ENCODE results near the gene KCNMA1.

The KCNMA1 gene

GRCh38 chr10:77253147-77253545 lies 384.5 kb downstream of the KCNMA1 start:
- H3K9ac ChIP-seq (ENCODE audit: low read length) = peak overlapping the region; percentile 13
- peak overlapping the region; percentile 4 to 24 for H3K18ac ChIP-seq (ENCODE audit: low read depth in 1 of 2, low read length in 2 of 2)
- H3K9me3 ChIP-seq (ENCODE audit: control insufficient read depth, low read length) = no peaks in the 10 kb centered on the region
- H4K91ac ChIP-seq (ENCODE audit: low read length) = no peak overlapping the region
- no peak for DNase-seq
- H3K36me3 ChIP-seq (ENCODE audit: control insufficient read depth in 1 of 2, insufficient read depth in 2 of 2, low read depth in 1 of 2, low read length in 2 of 2) = no peaks in the 10 kb centered on the region
- H4K8ac ChIP-seq (ENCODE audit: low read length) = no peak overlapping the region
- peaks cover 1% of the 10 kb centered on the region for H3K79me1 ChIP-seq (replicated peaks; ENCODE audit: low read length, poor library complexity, severe bottlenecking)
- H2BK12ac ChIP-seq (ENCODE audit: low read length in 2 of 2) = no peak overlapping the region
- no peak overlapping the region for H3K14ac ChIP-seq (ENCODE audit: low read length in 2 of 2)
- H2BK15ac ChIP-seq (ENCODE audit: low read depth, poor library complexity, severe bottlenecking) = no peak overlapping the region
- H3K27ac ChIP-seq (ENCODE audit: low read length, poor library complexity, severe bottlenecking) = no peak overlapping the region
- no peaks in the 10 kb centered on the region for H3K27me3 ChIP-seq (ENCODE audit: control insufficient read depth in 1 of 2, insufficient read depth in 1 of 2, low read length in 2 of 2)
- no peak overlapping the region for H3K4me2 ChIP-seq (ENCODE audit: low read length, poor library complexity, severe bottlenecking)
- H3K4me1 ChIP-seq (ENCODE audit: control insufficient read depth, insufficient read depth, low read depth, low read length) = no peaks in the 10 kb centered on the region
- H2BK5ac ChIP-seq (ENCODE audit: low read depth, low read length, poor library complexity, severe bottlenecking) = no peak overlapping the region
- no peak overlapping the region for H3K4ac ChIP-seq (ENCODE audit: low read depth in 1 of 2, low read length in 2 of 2)
- H3K23ac ChIP-seq (ENCODE audit: low read length in 2 of 2) = no peak overlapping the region
- 83% methylated on average over 1 of the region's 1 CpG for WGBS
- no peak overlapping the region for H2BK120ac ChIP-seq (ENCODE audit: low read depth, low read length)
- no peak overlapping the region for H3K4me3 ChIP-seq (ENCODE audit: insufficient read depth in 1 of 2, low read depth in 1 of 2, low read length in 2 of 2)
- no peak overlapping the region for H2AFZ ChIP-seq (ENCODE audit: low read depth, low read length)
- no peak overlapping the region for H2AK5ac ChIP-seq (ENCODE audit: low read length, severe bottlenecking)

DNA sequence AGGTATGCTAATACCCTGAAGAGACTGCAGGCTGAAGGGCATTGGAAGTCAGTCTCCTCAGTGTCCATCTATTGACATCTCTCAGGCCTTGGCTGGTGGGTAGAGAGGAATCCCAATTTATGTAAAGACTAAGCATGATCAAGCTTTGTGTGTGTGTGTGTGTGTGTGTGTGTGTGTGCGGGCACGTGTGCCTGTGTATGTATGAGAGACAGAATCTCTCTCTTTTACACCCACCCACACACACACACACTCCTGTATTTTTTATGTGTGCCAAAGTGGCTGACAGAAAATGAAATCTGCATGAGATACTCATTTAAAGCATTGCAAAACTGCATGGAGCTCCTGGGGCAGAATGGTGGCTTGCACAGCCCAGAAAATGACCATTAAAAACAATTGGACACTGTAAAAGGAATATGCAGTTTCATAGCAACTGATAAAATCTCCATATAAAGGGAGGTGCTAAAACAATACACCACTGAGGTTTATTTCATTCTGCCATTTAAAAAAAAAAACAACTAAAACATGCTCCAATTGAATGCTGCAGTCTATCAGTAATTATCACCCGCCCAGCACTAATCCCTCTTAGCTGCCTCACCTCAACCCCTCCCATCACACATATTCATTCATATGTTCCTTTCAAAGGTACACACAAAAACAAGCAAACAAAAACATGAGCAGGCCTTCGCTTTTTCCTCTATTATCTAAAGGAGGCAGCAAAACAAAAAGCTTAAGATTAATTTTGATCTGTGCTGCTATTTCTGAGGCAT lies 385.0 kb downstream of the KCNMA1 start:
- no peak overlapping the region for H4K91ac ChIP-seq (ENCODE audit: low read length)
- no peaks in the 10 kb centered on the region for H3K27me3 ChIP-seq (ENCODE audit: control insufficient read depth in 1 of 2, insufficient read depth in 1 of 2, low read length in 2 of 2)
- no peaks in the 10 kb centered on the region for H3K36me3 ChIP-seq (ENCODE audit: control insufficient read depth in 1 of 2, insufficient read depth in 2 of 2, low read depth in 1 of 2, low read length in 2 of 2)
- no peak overlapping the region for H2AFZ ChIP-seq (ENCODE audit: low read depth, low read length)
- no peaks in the 10 kb centered on the region for H3K4me1 ChIP-seq (ENCODE audit: control insufficient read depth, insufficient read depth, low read depth, low read length)
- H2BK15ac ChIP-seq (ENCODE audit: low read depth, poor library complexity, severe bottlenecking) = no peak overlapping the region
- H2AK5ac ChIP-seq (ENCODE audit: low read length, severe bottlenecking) = no peak overlapping the region
- no peak overlapping the region for H2BK12ac ChIP-seq (ENCODE audit: low read length in 2 of 2)
- DNase-seq = no peak
- H3K14ac ChIP-seq (ENCODE audit: low read length in 2 of 2) = no peak overlapping the region
- H3K79me1 ChIP-seq (replicated peaks; ENCODE audit: low read length, poor library complexity, severe bottlenecking) = peaks cover 1% of the 10 kb centered on the region
- no peak overlapping the region for H3K27ac ChIP-seq (ENCODE audit: low read length, poor library complexity, severe bottlenecking)
- H3K9ac ChIP-seq (ENCODE audit: low read length) = peak overlapping the region; percentile 13
- no peak overlapping the region for H3K4ac ChIP-seq (ENCODE audit: low read depth in 1 of 2, low read length in 2 of 2)
- H3K4me2 ChIP-seq (ENCODE audit: low read length, poor library complexity, severe bottlenecking) = no peak overlapping the region
- H2BK120ac ChIP-seq (ENCODE audit: low read depth, low read length) = no peak overlapping the region
- no peak overlapping the region for H2BK5ac ChIP-seq (ENCODE audit: low read depth, low read length, poor library complexity, severe bottlenecking)
- no peaks in the 10 kb centered on the region for H3K9me3 ChIP-seq (ENCODE audit: control insufficient read depth, low read length)
- H3K18ac ChIP-seq (ENCODE audit: low read depth in 1 of 2, low read length in 2 of 2) = no peak overlapping the region
- 93% methylated on average over 2 of the region's 4 CpGs for WGBS
- H3K23ac ChIP-seq (ENCODE audit: low read length in 2 of 2) = no peak overlapping the region
- no peak overlapping the region for H3K4me3 ChIP-seq (ENCODE audit: insufficient read depth in 1 of 2, low read depth in 1 of 2, low read length in 2 of 2)
- H4K8ac ChIP-seq (ENCODE audit: low read length) = no peak overlapping the region

DNA sequence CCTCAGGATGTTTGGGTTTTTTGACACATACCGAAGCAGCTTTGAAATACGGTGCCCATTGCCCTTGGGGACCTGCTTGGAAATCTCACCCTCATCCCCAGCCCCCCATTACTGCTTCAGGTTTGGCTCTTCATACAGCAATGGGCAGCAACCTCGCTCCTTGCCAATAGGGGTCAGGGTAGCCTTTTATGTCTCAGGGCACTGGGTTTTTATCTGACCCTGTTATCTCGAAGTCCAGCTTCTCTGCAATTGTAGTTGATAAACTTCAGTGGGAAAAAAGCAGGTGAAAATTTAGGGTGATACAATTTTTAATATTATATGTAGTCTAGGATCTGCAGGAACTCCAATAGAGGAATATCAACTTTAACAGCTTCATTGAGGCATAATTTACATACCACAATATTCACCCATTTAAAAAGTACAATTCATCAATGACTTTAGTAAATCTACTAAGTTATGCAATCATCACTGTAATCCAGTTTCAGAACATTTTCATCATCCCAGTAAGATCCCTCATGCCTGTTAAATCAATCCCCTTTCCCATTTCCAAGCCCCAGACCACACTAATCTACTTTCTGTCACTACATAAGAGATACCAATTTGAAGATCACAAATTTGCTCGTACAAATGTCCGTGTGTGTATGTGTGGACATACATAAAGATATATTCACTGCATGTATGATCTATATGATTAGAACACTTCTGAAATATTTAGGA lies 386.2 kb downstream of the KCNMA1 start:
- H3K4ac ChIP-seq (ENCODE audit: low read depth in 1 of 2, low read length in 2 of 2) = no peak overlapping the region
- H3K4me3 ChIP-seq (ENCODE audit: insufficient read depth in 1 of 2, low read depth in 1 of 2, low read length in 2 of 2) = no peak overlapping the region
- H3K18ac ChIP-seq (ENCODE audit: low read depth in 1 of 2, low read length in 2 of 2) = no peak overlapping the region
- no peak overlapping the region for H2BK5ac ChIP-seq (ENCODE audit: low read depth, low read length, poor library complexity, severe bottlenecking)
- WGBS = 40% methylated on average over 4 of the region's 6 CpGs
- no peak overlapping the region for H2AFZ ChIP-seq (ENCODE audit: low read depth, low read length)
- no peak overlapping the region for H2BK120ac ChIP-seq (ENCODE audit: low read depth, low read length)
- DNase-seq = peak; percentile 64
- no peaks in the 10 kb centered on the region for H3K36me3 ChIP-seq (ENCODE audit: control insufficient read depth in 1 of 2, insufficient read depth in 2 of 2, low read depth in 1 of 2, low read length in 2 of 2)
- H3K23ac ChIP-seq (ENCODE audit: low read length in 2 of 2) = no peak overlapping the region
- H3K4me1 ChIP-seq (ENCODE audit: control insufficient read depth, insufficient read depth, low read depth, low read length) = no peaks in the 10 kb centered on the region
- no peak overlapping the region for H3K14ac ChIP-seq (ENCODE audit: low read length in 2 of 2)
- H3K79me1 ChIP-seq (replicated peaks; ENCODE audit: low read length, poor library complexity, severe bottlenecking) = peaks cover 1% of the 10 kb centered on the region
- H3K27ac ChIP-seq (ENCODE audit: low read length, poor library complexity, severe bottlenecking) = no peak overlapping the region
- no peak overlapping the region for H2BK15ac ChIP-seq (ENCODE audit: low read depth, poor library complexity, severe bottlenecking)
- no peak overlapping the region for H3K4me2 ChIP-seq (ENCODE audit: low read length, poor library complexity, severe bottlenecking)
- H4K8ac ChIP-seq (ENCODE audit: low read length) = no peak overlapping the region
- no peaks in the 10 kb centered on the region for H3K27me3 ChIP-seq (ENCODE audit: control insufficient read depth in 1 of 2, insufficient read depth in 1 of 2, low read length in 2 of 2)
- H2AK5ac ChIP-seq (ENCODE audit: low read length, severe bottlenecking) = no peak overlapping the region
- H2BK12ac ChIP-seq (ENCODE audit: low read length in 2 of 2) = no peak overlapping the region
- no peak overlapping the region for H3K9ac ChIP-seq (ENCODE audit: low read length)
- H3K9me3 ChIP-seq (ENCODE audit: control insufficient read depth, low read length) = no peaks in the 10 kb centered on the region
- H4K91ac ChIP-seq (ENCODE audit: low read length) = no peak overlapping the region

GRCh38 chr10:77249901-77250459 lies 387.6 kb downstream of the KCNMA1 start:
- H3K27me3 ChIP-seq (ENCODE audit: control insufficient read depth in 1 of 2, insufficient read depth in 1 of 2, low read length in 2 of 2) = no peaks in the 10 kb centered on the region
- H2BK120ac ChIP-seq (ENCODE audit: low read depth, low read length) = no peak overlapping the region
- H2BK5ac ChIP-seq (ENCODE audit: low read depth, low read length, poor library complexity, severe bottlenecking) = no peak overlapping the region
- H2BK15ac ChIP-seq (ENCODE audit: low read depth, poor library complexity, severe bottlenecking) = no peak overlapping the region
- H3K9ac ChIP-seq (ENCODE audit: low read length) = no peak overlapping the region
- H4K91ac ChIP-seq (ENCODE audit: low read length) = no peak overlapping the region
- no peak overlapping the region for H3K27ac ChIP-seq (ENCODE audit: low read length, poor library complexity, severe bottlenecking)
- H3K23ac ChIP-seq (ENCODE audit: low read length in 2 of 2) = no peak overlapping the region
- H2AK5ac ChIP-seq (ENCODE audit: low read length, severe bottlenecking) = peak overlapping the region; percentile 53
- no peak overlapping the region for H3K4me2 ChIP-seq (ENCODE audit: low read length, poor library complexity, severe bottlenecking)
- H3K79me1 ChIP-seq (replicated peaks; ENCODE audit: low read length, poor library complexity, severe bottlenecking) = peaks cover 1% of the 10 kb centered on the region
- no peak overlapping the region for H2AFZ ChIP-seq (ENCODE audit: low read depth, low read length)
- H3K9me3 ChIP-seq (ENCODE audit: control insufficient read depth, low read length) = no peaks in the 10 kb centered on the region
- H4K8ac ChIP-seq (ENCODE audit: low read length) = no peak overlapping the region
- H2BK12ac ChIP-seq (ENCODE audit: low read length in 2 of 2) = no peak overlapping the region
- no peak for DNase-seq
- no peak overlapping the region for H3K4ac ChIP-seq (ENCODE audit: low read depth in 1 of 2, low read length in 2 of 2)
- H3K4me1 ChIP-seq (ENCODE audit: control insufficient read depth, insufficient read depth, low read depth, low read length) = no peaks in the 10 kb centered on the region
- no peak overlapping the region for H3K4me3 ChIP-seq (ENCODE audit: insufficient read depth in 1 of 2, low read depth in 1 of 2, low read length in 2 of 2)
- H3K14ac ChIP-seq (ENCODE audit: low read length in 2 of 2) = no peak overlapping the region
- no peak overlapping the region for H3K18ac ChIP-seq (ENCODE audit: low read depth in 1 of 2, low read length in 2 of 2)
- H3K36me3 ChIP-seq (ENCODE audit: control insufficient read depth in 1 of 2, insufficient read depth in 2 of 2, low read depth in 1 of 2, low read length in 2 of 2) = no peaks in the 10 kb centered on the region
- WGBS = 92% methylated on average over 3 of the region's 3 CpGs

Measured in mesenchymal stem cell (in vitro differentiated cells and primary cell).